ENCODE data around the gene CRKL.
"Not testable (repeated sequence)": the region's sequence is repeated elsewhere in the genome, so short reads cannot be mapped to it uniquely, and the experiment has no call there.

GRCh38 chr22:20939457-20940185 is 22.4 kb downstream of the CRKL start:
- not testable (repeated sequence) for TF ChIP-seq POLR2A, CTCF (IDR thresholded peaks at IDR 0.05)

Data from esophagus squamous epithelium (tissue), 4 donors.